HG03135 (cell line): Measurements from ENCODE around the gene TM9SF4.
A peak's percentile ranks its signal among the peaks of the same experiment; 100 is the strongest.

ENCODE experiments used
- ATAC-seq: cut with Tn5 transposase; IDR thresholded peaks from one replicate; pipeline ENCODE4 v1.9.1; 2021; ENCODE audit warnings: mild to moderate bottlenecking, moderate library complexity; ENCODE audit not compliant: unreplicated experiment

Gene TM9SF4

GRCh38 chr20:32127347-32127746 lies 17.8 kb downstream of the TM9SF4 start:
- ATAC-seq = no peak

GRCh38 chr20:32128167-32128566 lies 18.7 kb downstream of the TM9SF4 start:
- no peak for ATAC-seq

DNA sequence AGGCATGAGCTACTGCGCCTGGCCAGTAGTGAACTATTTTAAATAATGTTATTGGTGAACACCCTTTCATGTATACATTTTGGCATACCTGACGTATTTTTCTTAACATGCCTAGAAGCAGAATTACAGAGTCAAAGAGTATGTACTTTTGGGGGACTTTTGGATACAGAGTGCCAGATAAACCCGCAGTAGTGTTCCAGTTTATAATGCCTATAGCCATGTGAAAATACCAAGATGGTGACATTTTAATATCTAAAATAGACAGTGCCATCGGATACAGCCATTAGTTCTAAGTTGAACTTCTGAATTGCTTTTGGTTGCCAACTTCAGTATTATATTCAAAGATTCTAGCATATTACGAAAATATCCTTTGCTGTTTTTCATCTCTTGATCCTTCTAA lies 20.3 kb downstream of the TM9SF4 start:
- ATAC-seq = no peak

- no peak for ATAC-seq
These were observed 20.8 kb downstream of the TM9SF4 start for GRCh38 chr20:32130352-32130751.

- ATAC-seq = no peak
These were observed 21.5 kb downstream of the TM9SF4 start for GRCh38 chr20:32130965-32131364.

DNA sequence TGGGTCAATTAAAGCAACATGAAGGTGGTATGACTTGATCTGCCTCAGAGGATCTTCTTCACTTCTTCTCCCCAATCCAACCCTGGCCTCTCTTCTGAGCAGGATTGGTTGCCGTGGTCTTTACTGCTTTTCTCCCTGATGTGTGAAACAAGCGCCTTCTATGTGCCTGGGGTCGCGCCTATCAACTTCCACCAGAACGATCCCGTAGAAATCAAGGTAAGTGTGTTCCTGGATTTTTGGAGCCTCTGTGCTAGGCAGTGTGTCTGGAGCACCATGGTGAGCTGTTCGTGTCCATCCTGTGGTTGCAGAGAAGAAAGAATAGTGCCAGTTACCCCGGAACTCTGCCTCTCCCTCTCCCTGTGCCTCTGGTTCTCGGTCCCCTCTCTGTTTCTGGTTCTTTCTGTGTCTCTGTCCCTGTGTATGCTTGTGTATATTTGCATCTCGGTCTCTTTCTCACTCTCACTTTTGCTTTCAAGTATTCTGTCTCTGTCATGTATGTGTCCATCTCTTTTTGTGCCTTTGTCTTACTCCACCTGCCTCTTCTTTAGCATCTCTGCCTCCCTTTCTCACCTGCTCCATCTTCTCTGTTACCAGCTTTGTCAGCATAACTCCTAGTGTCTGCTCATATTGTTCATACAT lies 23.5 kb downstream of the TM9SF4 start:
- ATAC-seq = peak; percentile 82

GRCh38 chr20:32134026-32134425 lies 24.5 kb downstream of the TM9SF4 start:
- no peak for ATAC-seq

GRCh38 chr20:32135983-32136515 lies 26.5 kb downstream of the TM9SF4 start:
- ATAC-seq = no peak

DNA sequence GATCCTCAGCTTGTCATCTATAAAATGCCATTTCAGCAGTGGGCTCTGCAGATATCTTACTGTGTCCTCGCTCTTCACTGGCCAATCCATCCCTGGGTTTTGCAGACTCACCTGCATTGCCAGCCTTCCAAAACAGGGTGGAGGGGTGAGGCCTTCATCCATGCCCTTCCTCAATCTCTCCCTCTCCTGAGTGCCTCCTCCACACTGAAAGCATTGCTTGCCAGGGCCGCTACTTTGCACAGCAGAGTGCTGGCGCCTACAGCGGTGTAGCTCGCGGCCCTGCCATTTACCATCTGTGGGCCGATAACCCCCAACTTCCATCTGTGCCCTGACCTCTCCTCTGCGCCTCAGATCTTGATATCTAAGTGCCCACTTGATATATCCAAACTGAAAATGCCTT lies 29.4 kb downstream of the TM9SF4 start:
- ATAC-seq = no peak

DNA sequence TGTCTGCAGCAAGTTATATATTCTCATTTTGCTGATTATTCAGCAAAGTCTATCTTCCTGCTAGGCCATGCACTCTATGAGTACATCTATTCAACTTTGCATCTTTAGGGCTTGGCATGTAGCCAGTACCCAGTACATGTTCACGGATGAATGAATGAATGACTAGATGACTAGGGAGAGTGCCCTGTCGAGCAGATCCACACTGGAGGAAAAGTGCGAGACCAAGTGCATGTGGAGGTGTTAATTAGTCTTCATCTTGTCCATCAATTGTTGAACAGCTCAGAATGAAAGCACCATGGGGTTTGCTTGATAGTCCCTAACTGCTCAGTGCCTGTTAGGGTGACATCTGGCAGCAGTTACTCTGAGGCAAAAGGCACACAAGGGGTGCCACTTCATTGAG lies 30.4 kb downstream of the TM9SF4 start:
- ATAC-seq = no peak

GRCh38 chr20:32140603-32141002 lies 31.1 kb downstream of the TM9SF4 start:
- no peak for ATAC-seq

GRCh38 chr20:32141465-32141980 lies 32.0 kb downstream of the TM9SF4 start:
- ATAC-seq = no peak

GRCh38 chr20:32142088-32142487 lies 32.6 kb downstream of the TM9SF4 start:
- ATAC-seq = no peak

DNA sequence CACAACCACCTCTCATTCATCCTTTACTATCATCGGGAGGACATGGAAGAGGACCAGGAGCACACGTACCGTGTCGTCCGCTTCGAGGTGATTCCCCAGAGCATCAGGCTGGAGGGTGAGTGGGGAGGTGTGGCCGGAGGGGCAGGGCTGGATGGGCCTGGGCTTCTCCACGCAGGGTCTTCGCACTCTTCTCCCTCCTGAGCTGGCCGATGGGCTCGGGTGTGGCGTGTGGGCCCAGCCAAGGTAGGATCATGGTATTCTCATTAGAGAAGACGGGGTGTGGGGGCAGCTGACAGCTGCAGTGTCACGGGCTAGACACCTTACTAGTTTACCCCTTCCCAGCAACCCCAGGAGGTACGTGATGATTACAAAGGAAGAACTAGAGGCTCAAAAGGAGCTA lies 33.5 kb downstream of the TM9SF4 start:
- ATAC-seq = no peak

GRCh38 chr20:32144898-32145662 lies 35.6 kb downstream of the TM9SF4 start:
- ATAC-seq = no peak

DNA sequence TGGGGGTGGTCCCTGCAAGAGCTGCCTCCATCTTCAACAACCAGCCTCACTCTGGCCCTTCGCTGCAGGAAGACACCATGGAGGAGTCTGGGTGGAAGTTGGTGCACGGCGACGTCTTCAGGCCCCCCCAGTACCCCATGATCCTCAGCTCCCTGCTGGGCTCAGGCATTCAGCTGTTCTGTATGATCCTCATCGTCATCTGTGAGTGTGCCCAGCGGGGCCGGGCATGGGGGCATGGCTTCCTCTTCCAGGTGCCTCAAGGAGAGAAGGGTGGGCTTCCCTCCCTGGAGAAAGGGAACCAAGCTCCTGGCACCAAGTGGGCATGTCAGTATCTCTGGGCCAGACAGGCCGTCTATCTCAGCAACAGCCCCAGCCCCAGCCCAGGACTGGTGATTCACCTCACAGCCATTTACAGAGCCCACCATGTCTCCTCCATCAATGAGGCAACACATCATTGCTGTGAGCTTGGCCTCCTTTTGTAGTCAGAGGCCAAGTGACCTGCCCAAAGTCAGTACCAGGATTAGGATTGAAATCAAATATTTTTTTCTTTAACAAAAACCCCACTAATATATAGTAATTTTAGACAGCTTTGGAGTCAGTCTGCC lies 40.2 kb downstream of the TM9SF4 start:
- no peak for ATAC-seq

- no peak for ATAC-seq
These were observed 40.9 kb downstream of the TM9SF4 start for GRCh38 chr20:32150291-32150848.

DNA sequence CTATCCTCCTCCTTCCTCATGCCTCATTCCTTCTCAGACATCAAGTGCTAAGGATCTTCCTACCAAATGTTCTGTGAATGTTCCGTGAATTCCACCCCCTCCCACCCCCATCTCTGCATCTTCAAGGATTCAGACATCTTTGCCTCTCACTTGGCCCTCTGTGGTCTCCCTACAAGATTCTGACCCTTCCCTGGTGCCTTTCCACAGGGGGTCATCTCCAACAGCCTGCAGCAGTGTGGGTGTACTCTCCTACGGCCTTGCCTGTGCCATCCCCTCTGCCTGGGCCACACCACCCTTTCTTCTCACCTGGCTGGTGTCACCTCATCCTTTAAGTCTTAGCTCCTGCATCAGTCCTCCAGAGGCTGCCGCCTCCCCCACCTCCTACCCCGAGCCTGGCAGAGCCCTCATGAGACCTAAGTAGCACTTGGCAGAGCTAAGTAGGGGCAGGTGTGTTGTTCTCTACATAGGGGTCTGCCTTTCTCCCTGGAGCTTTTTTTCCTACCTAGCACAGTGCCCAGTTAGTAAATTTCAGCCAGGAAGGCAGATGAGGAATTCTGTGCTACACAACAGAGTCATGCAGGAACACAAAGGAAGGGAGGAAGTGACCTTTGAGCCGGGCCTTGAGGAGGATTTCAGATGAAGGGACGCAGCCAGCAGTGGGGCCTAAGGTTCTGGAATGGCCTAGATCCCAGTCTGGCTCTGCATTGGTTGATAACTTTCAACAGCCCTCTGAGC lies 43.1 kb downstream of the TM9SF4 start:
- no peak for ATAC-seq

- no peak for ATAC-seq
These were observed 43.7 kb downstream of the TM9SF4 start for GRCh38 chr20:32153156-32153665.

- no peak for ATAC-seq
These were observed 44.3 kb downstream of the TM9SF4 start for GRCh38 chr20:32153771-32154170.
